ENCODE data around the gene MXRA8.
"Not testable (repeated sequence)": the region's sequence is repeated elsewhere in the genome, so short reads cannot be mapped to it uniquely, and the experiment has no call there.

The MXRA8 gene, protein sequence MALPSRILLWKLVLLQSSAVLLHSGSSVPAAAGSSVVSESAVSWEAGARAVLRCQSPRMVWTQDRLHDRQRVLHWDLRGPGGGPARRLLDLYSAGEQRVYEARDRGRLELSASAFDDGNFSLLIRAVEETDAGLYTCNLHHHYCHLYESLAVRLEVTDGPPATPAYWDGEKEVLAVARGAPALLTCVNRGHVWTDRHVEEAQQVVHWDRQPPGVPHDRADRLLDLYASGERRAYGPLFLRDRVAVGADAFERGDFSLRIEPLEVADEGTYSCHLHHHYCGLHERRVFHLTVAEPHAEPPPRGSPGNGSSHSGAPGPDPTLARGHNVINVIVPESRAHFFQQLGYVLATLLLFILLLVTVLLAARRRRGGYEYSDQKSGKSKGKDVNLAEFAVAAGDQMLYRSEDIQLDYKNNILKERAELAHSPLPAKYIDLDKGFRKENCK

DNA sequence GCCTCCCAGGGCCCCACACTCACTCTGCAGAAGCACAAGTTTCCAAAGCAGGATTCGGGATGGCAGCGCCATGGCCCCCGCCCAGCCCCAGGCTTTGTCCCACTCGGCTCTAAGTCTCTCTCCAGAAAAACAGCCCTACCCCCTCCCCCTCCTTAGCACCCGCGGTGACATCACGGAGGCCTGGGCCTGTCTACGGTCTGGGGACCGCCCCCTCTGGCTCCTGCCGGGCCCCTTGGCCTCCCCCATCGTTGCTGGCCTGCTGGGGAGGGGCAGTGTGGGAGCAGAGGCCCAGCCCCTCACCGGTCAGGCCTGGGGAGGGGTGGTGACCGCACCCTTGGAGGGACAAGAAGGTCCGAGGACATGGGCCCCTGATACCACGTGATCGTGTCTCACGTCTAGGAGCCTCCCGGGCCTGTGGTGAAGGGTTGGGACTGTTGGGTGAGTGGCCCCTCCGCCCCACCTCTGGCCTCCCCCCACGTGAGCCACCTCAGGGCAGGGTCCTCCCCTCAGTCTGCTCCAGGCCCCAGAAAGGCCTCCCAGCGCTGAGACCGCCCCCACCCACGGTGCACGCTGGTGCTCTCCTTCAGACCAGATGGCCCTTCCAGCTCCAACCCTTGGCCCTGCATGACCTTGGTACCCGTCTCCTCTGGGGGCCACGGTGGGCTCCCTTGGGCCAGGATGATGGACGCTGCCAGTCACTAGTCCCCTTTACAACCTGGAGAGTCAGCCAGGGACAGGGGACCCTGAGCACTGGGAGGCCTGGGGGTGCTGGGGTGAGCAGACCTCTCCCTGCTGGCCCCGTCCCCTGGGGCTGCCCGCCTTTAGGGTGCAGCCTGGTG, at the start of gene MXRA8:
Gene MXRA8, minus strand, starts transcription at position 123 of the 839 bp plus-strand sequence. Its CDS starts 51 bp downstream, at position 72.
- DNase-seq (ENCODE audit: low read depth in 1 of 2, low spot score in 1 of 2) = no peak

DNA sequence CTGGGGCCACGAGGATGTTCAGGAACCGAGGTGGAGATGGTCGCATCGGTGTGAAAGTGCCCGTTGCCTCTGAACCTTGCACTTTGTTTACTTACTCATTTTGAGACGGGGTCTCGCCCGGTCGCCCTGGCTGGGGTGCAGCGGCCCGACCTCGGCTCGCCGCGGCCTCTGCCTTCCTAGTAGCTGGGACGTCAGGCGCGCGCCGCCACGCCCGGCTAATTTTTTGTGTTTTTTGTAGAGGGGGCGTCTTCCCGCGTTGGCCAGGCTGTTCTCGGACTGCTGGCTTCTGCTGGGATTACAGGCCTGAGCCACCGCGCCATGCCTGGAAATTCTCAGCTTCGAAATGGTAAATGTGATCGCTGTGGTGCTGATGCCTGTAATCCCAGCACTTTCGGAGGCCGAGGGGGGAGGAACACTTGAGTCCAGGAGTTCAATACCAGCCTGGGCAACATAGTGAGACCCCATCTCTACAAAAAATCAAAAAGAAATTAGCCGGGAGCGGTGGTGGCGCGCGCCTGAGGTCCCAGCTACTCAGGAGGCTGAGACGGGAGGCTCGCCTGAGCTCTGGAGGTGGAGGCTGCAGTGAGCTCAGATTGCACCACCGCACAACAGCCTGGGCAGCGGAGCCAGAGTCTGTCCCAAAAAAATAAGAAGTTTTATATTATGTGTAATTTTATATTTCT, 49.4 kb upstream of the MXRA8 start:
- no peak for DNase-seq (ENCODE audit: low read depth in 1 of 2, low spot score in 1 of 2)

DNA sequence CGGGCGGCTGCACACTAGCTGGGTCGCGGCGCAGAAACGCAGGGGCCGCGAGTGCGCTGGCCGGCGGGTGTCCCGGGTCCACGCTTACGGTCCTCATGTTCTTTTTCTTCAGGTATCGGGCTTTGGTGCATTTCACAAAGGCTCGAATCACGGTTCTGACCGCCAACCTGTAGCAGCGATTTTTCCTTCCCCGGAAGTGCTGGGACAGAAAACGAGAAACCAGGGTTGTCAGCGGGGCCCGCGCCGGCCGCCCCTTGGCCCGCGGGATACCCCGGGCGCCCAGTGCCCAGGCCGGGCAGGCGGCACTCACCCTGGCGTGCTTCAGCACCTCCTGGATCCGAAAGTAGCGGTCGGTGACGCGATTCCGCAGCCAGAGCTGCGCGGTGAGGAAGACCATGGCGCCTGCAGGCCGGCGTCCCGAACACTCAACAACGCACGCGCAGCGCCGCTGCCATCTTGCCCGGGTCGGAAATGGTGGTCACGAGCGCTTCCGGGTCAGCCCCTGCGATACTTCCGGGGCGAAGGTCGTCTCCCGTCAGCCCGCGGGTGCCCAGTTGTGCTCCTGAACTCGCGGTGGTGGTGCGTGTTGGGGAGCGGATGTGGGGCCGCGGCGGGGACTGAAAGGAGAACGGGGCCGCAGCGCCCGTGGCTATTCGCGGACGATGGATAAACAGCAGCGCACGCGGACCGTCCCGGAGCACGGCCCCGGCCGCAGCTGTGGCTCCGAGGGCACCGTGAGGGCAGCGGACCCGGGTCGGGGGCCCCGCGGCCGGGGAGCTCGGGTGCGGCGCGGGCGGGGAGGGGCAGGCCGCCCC, 48.7 kb upstream of the MXRA8 start, which contains the start of gene MRPL20:
Gene MRPL20, minus strand, starts transcription at position 473 of the 815 bp plus-strand sequence. Its CDS starts 76 bp downstream, at position 397.
- DNase-seq (ENCODE audit: low read depth in 1 of 2, low spot score in 1 of 2) = peak; percentile 96 to 97

DNA sequence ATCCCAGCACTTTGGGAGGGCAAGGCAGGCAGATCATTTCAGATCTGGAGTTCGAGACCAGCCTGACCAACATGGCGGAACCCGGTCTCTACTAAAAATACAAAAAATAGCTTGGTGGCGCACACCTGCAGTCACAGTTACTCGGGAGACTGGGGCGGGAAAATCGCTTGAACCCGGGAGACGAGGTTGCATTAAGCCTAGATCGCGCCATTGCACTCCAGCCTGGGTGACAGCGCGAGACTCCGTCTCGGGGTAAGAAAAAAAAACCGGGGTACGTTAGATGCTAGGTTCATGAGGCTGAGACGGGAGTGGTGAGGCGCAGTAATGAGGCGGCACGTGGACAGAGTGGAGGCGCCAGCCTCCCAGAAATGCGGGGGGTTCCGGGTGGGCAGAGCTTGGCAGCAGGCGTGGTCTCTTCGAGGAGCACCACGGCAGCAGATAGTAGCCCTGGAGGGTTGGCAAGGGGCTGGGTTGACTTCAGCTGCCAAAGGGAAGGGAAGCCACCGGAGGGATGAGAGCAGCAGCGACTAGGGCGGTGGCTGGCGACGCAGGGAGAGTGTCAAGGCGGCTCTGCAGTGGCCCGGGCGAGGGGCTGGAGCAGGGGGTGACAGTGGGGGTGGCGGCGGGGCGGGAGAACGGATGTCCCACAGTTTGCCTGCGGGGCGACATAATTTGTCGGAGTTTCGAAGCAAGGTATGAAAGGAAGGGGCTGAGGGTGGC, 47.9 kb upstream of the MXRA8 start:
- DNase-seq (ENCODE audit: low read depth in 1 of 2, low spot score in 1 of 2) = no peak

DNA sequence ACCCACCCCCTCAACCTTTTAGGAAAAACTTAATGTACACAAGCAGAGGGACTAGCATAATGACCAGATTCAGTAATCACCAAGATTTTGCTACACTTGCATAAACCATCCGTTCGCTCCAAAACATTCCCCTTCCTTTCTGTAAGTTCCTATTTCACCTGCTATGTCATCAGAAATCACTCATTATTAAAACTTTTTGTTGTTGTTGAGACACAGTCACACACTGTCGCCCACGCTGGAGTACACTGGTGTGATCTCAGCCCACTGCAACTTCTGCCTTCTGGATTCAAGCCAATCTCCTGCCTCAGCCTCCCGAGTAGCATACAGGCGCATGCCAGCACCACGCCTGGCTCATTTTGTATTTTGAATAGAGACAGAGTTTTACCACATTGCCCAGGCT, 45.3 kb upstream of the MXRA8 start:
- no peak for DNase-seq (ENCODE audit: low read depth in 1 of 2, low spot score in 1 of 2)

DNA sequence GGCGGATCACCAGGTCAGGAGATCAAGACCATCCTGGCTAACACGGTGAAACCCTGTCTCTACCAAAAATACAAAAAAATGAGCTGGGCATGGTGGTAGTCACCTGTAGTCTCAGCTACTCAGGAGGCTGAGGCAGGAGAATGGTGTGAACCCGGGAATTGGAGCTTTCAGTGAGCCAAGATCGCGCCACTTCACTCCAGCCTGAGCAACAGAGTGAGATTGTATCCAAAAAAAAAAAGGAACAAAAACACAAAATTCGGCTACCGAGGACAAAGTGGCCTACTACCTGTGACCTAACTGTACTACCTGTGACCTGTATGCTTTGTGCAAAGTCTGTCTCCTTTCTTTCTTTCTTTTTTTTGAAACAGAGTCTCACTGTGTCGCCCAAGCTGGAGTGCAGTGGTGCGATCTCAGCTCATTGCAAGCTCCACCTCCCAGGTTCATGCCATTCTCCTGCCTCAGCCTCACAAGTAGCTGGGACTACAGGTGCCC, 44.6 kb upstream of the MXRA8 start:
- DNase-seq (ENCODE audit: low read depth in 1 of 2, low spot score in 1 of 2) = not testable (repeated sequence)

DNA sequence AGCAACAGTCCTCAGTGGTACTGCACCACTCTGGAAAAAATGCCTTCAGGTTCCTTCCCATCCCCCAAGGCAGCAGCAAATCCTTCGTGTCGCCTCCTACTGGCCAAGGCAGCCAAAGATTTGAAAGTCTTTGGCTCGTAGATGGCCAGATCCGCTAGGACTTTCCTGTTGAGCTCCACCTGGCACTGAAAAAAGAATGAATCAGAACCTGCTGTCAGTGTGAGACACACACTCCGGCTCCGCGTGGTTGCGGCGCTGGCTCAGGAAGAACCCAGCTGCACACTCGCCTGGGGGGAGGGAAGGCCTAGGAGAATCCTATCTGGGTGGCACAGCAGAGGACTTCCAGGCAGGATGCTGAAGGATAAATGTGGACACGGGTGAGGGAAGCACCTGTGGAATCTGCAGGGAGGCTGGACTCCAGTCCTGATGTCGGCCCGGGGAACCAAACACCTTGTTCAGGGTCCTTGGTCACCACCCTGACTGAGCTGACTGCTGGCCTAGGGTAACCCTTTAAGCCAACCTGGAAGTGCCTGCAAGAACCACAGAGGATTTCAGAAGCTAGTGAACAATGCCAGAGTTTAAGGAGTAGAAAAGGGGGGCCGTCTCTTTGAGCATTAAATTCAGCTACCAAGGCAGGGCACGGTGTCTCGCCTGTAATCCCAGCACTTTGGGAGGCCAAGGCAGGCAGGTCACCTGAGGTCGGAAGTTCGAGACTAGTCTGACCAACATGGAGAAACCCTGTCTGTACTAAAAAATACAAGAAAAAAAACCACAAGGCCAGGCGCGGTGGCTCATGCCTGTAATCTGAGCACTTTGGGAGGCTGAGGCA, 43.9 kb upstream of the MXRA8 start:
- DNase-seq (ENCODE audit: low read depth in 1 of 2, low spot score in 1 of 2) = no peak

DNA sequence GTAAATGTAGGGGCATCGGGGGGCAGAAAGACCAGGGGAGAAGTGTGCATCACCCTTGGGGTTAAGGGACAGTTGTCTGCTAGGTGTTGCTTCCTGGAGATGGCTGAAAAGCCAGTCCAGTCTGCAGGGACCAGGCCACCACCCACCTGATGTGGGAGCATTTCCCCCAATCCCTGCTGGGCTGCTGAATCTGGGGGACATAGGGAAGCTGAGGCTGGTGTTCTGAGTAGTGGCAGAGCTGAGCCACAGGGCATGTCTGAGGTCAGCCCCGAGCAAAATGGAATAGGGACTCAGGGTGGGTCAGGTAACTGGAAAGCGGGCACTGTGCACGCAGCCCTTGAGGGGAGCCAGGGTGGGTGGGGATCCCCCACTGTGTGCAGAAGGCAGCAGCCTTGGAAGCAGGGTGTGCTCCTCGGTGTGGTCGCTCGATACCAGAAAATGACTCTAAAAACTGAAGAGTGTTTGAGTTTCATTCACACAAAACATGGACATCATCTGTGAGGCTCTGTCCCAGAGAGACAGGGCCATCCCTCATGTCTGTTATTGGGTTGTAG, 43.2 kb upstream of the MXRA8 start:
- no peak for DNase-seq (ENCODE audit: low read depth in 1 of 2, low spot score in 1 of 2)

DNA sequence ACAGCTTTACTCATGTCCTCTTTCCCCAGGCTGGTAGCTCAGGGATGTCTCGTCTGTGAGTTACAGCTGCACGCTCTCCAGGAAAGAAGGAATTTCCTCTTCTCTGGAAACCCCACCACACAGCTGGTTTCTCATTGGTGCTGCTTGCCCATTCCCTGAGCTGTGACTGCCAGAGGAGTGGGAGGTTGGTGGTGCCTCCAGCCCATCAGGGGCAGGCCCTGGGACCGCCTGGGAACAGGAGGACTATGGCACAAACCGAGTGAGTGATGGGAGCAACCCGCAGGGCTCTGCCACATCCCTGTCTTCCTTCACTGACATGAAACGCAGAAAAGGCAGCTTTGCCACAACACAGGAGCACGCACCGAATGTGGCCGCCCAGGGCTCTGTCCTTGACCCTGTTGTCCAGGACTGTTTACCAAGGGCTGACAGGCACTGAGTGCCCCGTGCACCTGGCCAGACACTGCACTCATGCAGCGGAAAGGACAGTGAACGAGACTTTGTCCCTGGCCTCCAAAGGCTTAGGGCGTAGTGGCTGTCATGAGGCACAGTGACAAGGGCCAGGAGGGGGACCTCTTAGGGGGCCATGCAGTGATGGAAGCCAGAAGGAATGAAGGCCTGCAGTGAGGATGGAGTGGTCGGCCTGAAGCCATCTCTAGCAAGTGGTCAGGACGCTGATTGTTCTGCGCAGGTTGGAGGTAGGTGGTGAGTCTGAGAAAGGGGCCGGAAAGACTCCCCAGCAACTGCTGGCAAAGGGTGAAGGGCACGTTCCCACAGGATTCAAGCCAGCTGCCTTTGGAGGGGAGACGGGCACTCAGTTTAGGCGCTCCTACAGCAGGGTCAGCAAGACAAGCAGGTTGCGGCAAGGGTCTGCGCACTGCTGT, 42.5 kb upstream of the MXRA8 start:
- DNase-seq (ENCODE audit: low read depth in 1 of 2, low spot score in 1 of 2) = no peak

DNA sequence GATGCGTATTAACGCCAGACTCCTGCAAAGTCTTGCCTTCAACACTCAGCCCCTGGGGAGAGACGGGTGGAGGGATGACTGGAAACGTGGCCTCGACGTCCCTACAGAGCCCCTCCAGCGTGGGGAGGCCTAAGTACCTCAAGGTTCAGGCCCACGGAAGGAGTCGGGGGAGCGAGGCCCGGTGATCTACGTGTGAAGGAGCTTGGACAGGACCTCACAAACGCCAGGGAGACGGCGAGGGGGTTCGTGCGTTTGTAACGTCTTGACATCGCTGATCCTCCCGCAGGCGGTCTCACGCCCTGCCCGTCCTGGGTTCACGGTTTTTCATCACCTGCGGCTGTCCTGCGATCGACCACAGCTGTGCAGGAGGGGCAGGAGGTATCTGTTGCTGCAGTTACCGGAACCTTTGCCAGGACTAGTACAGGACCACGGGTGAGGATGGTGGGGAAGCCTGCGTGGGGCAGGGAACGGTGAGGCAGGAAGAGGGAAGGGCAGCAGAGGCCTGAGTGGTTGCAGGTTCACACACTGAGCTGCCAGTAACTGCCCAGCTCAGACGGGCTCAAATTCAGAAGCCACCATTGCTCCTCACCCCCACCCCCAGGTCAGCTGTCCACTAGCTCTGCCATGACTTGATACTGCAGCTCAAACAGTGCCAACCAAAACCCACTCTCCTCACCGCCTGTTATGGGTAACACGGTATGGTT, 41.7 kb upstream of the MXRA8 start:
- DNase-seq (ENCODE audit: low read depth in 1 of 2, low spot score in 1 of 2) = no peak

DNA sequence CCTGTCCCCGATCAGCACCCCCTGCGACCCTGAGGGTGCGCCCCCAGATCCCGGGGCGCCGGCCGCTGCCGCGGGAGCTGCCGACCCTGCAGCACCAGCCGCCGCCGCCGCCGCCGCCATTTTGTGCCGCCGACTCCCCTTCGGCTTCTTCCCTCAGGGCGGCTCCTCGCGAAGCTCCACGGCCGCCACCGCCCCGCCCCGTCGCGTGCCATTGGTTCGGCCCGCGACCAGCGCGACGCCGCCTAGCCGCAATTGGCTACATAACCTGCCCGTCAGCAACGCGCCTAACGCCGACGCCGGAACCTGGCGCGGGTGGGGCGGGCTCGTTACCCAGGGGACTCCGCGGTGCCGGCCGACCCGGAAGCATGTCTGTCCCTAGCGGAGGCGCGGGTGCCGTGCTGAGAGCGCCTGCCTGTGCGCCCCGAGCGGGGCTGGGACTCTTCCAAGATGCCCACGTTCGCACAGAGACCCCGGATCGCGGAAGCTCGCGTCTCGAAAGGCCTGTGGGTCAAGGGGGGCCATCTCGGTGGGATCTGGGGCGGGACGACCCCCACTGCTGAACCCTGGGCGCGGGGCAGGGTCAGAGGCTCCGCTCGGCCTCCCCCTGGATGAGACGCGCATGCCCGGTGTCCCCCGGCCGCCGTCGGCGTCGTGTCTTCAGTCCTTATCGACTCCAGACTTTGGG, 41.0 kb upstream of the MXRA8 start, which contains the start of gene CCNL2:
Gene CCNL2, minus strand, starts transcription at position 149 of the 685 bp plus-strand sequence. Its CDS starts 29 bp downstream, at position 120.
- peak; percentile 98 to 99 for DNase-seq (ENCODE audit: low read depth in 1 of 2, low spot score in 1 of 2)

DNA sequence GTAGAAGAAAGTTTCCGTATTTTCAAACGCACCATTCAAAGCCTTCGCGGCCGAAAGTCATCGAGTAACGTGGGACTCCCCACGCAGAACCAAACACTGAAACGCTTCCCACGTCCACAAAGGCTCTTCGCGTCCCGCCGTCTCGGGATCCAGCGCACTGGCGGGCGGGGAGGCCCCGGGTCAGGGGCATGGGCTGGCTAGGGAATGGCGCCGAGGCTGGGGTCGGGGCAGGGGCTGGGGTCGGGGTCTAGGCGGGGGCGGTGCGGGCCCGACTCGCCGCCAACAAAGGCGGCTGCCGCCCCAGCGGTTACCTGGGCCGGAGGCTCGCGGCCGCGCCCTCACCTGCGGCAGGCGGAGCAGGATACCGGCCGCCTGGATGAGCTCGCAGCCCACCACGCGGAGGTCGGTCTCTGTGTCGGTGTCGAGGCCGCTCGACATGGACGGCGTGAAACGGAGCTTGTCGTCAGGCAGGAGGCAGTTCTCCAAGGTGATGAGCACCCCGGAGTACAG, 40.4 kb upstream of the MXRA8 start:
- DNase-seq (ENCODE audit: low read depth in 1 of 2, low spot score in 1 of 2) = no peak

DNA sequence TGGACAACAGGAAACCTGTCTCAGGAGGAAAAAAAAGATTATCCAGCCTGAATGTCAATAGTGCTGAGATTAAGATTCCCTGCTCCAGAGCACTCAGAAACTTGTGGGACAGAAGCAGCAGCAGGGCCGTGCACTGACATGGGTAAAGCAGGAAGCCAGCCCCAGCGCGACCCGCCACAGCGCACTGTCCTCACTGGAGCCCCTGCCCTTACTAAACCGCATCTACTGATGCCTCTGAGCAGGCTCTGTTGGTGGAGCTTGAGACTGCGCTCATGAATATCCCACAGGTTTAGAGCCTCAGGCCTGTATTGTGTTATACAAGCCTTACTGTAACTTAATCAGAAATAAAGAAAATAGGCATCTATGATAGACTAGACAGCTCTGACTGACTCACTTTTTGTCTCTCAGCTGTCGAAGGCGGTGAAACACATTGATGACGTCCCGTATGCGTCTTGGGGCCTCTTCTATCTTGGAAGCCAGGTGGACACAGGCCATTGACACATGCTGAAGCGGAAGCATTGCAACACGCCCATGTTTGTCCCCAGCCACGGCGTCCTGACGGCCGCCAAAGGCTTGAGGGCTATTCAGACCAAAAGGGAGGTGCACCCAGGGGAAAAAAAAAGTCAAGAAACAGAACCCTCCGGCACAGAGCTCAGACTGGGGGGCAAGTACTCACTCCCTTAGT, 39.6 kb upstream of the MXRA8 start:
- no peak for DNase-seq (ENCODE audit: low read depth in 1 of 2, low spot score in 1 of 2)

DNA sequence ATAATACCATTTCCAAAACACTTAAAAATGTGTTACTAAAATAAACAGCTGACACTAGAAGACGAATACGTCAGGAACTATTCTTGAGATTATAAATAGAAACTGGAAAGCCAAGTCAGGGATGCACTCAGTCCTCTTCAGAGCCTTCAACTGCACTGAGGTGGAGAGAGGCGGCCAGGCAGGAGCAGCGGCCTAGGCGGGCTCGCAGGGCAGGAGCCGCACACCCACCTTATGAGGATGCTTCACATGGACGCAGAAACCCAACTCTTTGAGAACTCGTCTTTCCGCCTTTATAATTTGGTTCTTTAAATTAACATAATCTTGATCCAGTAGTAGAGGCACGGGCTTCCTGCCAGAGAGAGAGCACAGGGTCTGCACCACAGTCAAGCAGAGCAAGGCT, 36.8 kb upstream of the MXRA8 start:
- DNase-seq (ENCODE audit: low read depth in 1 of 2, low spot score in 1 of 2) = no peak

DNA sequence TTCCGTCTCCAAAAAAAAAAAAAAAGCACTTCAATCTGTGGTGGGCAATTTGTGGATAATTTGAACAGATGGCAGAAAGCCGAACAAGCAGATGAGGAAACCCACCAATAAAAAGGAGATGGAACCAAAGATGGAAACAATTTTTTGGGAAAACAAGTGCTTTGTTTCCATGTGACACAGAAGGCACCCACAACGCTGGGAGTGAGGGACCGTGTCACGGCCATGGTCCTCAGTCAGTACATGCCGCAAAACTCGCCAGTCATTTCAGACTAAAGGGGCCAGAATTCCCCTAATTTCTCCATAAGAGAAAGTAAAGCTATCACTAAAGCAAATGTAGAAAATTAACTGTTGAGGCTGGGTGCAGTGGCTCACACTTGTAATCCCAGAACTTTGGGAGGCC, 35.8 kb upstream of the MXRA8 start:
- no peak for DNase-seq (ENCODE audit: low read depth in 1 of 2, low spot score in 1 of 2)

All from activated T-helper 1 cell treated with anti-CD3 and anti-CD28 coated beads, Interleukin-2, amount 50 U/mL, for 16 hours (primary cell).